Adrenal gland (tissue), 5 donors: Measurements from ENCODE around the gene KCTD13.

Experiments used
- POLR2A ChIP-seq, 2 donors: fragments of 450-650 bp; IDR thresholded peaks; one replicate each; pipeline ENCODE4 v1.6.1; 2017; ENCODE audit warnings: antibody characterized with exemption in 2 of 2, mild to moderate bottlenecking in 2 of 2, moderate library complexity in 1 of 2
- TF ChIP-seq, protein P1 (sequence below), 6 experiments: fragments of 450-650 bp in 4 of 6; fragments of 200-600 bp in 2 of 6; sonication (generic) in 1 of 6; IDR thresholded peaks; 1 replicate in 5 of 6; 2 replicates in 1 of 6; pipeline versions ENCODE4 v1.5.1 to v1.8.0; 2016 to 2021; ENCODE audit warnings: antibody characterized with exemption in 6 of 6, mild to moderate bottlenecking in 2 of 6, moderate library complexity in 1 of 6
- donor health status: DM: no; HTN: no; CAD: no.

GRCh38 chr16:29922326-29922725 is 3.7 kb downstream of the KCTD13 start:
- TF ChIP-seq, protein P1, sequence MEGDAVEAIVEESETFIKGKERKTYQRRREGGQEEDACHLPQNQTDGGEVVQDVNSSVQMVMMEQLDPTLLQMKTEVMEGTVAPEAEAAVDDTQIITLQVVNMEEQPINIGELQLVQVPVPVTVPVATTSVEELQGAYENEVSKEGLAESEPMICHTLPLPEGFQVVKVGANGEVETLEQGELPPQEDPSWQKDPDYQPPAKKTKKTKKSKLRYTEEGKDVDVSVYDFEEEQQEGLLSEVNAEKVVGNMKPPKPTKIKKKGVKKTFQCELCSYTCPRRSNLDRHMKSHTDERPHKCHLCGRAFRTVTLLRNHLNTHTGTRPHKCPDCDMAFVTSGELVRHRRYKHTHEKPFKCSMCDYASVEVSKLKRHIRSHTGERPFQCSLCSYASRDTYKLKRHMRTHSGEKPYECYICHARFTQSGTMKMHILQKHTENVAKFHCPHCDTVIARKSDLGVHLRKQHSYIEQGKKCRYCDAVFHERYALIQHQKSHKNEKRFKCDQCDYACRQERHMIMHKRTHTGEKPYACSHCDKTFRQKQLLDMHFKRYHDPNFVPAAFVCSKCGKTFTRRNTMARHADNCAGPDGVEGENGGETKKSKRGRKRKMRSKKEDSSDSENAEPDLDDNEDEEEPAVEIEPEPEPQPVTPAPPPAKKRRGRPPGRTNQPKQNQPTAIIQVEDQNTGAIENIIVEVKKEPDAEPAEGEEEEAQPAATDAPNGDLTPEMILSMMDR (IDR thresholded peaks at IDR 0.05) = no peak
- no peak for TF ChIP-seq POLR2A (IDR thresholded peaks at IDR 0.05)
